NOMO-1 (cell line): Measurements from ENCODE around the gene CDK11B.

Experiments used
- DNase-seq, 2 experiments: peaks; one replicate each; lab custom pipeline; 2025; ENCODE audit not compliant: unreplicated experiment in 2 of 2; lab: John Stamatoyannopoulos, UW

CDK11B gene

GRCh38 chr1:1628754-1629429 is 29.9 kb downstream of the CDK11B start:
- no peak for DNase-seq

DNA sequence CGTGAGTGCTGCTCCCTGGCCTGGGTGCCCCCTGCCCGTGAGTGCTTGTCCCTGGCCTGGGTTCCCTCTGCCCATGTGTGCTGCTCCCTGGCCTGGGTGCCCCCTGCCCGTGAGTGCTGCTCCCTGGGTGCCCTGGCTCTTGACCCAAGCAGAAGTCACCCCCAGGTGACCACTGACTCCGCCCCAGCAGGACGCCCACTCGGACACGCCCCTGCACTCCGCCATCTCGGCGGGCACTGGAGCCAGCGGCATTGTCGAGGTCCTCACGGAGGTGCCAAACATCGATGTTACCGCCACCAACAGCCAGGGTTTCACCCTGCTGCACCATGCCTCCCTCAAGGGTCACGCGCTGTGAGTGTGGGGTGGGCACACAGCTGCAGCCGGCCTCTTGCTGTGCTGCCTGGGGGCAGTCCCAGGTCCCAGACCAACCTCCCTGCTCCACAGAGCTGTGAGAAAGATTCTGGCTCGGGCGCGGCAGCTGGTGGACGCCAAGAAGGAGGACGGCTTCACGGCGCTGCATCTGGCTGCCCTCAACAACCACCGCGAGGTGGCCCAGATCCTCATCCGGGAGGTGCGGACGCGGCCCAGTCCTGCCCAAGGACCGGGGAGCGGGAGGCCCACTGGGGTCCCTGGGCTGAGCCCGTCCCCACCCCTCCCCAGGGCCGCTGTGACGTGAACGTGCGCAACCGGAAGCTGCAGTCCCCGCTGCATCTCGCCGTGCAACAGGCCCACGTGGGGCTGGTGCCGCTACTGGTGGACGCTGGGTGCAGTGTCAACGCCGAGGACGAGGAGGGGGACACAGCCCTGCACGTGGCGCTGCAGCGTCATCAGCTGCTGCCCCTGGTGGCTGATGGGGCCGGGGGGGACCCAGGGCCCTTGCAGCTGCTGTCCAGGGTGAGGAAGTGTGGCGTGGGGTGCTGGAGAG is 30.7 kb downstream of the CDK11B start:
- DNase-seq, result no peak

GRCh38 chr1:1627261-1627828 is 31.5 kb downstream of the CDK11B start:
- no peak for DNase-seq

DNA sequence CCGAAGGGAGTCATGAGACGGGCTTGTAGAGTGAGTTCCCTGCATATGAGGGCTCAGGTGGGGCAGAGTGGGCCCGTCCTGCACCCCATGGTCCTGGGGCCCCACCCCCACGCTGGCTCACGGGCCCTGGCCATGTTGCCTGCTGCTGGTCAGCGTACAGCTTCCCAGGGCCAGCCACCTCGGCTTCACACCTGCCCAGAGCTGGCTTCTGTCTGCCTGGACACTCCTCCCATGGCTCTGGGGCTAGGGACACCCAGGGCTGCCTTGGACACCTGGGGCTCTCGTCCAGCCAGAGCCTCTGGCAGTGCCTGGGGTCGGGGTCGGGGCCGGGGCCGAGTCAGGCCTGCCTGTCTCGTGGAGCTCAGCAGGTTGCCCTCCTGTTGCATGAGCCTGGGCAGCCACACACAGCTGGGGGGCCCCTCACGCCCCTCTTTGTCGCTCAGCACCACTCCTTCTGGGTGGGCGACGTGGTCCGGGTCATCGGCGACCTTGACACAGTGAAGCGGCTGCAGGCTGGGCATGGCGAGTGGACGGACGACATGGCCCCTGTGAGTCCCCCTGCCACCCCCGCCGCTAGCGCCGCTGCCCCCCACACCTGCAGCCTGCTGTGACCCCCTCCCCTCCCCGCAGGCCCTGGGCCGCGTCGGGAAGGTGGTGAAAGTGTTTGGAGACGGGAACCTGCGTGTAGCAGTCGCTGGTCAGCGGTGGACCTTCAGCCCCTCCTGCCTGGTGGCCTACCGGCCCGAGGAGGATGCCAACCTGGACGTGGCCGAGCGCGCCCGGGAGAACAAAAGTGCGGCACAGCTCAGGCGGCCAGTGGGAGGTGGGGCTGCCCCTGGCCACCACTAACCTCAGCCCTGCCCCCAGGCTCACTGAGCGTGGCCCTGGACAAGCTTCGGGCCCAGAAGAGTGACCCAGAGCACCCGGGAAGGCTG is 32.3 kb downstream of the CDK11B start:
- DNase-seq, result no peak

- no peak for DNase-seq
Observed at GRCh38 chr1:1625824-1626206, 33.0 kb downstream of the CDK11B start.

- DNase-seq, result no peak
Observed at GRCh38 chr1:1625404-1625775, 33.4 kb downstream of the CDK11B start.

DNA sequence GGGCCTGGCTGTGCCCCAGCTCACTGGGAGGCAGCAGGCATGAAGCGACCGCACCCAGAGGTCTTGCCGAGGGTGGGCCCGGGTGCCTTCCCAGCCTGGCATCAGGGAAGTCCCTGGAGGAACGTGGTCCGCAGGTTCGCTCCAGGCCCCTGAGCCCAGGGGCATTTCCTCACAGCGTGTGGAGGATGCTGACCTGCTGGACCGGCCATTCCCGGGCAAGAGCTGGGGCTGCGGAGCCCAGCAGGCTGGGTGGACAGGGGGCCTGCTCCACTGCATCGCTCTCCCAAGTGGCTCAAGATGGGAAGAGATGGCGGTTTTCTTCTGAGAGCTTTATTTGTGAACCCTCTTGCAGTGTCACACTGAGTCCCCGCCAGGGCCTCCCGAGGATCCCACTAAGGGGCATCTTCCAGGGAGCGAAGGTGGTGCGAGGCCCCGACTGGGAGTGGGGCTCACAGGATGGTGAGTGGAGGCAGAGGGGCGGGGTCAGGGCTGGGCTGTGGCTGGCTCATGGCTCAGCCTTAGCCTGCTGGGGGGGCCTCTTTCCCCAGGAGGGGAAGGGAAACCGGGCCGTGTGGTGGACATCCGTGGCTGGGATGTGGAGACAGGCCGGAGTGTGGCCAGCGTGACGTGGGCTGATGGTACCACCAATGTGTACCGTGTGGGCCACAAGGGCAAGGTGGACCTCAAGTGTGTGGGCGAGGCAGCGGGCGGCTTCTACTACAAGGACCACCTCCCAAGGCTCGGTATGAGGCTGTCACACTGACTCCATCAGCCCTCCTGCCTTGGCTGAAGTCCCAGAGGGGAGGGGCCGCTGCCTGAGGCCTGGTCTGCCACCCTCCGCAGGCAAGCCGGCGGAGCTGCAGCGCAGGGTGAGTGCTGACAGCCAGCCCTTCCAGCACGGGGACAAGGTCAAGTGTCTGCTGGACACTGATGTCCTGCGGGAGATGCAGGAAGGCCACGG is 34.1 kb downstream of the CDK11B start:
- DNase-seq, result no peak

DNA sequence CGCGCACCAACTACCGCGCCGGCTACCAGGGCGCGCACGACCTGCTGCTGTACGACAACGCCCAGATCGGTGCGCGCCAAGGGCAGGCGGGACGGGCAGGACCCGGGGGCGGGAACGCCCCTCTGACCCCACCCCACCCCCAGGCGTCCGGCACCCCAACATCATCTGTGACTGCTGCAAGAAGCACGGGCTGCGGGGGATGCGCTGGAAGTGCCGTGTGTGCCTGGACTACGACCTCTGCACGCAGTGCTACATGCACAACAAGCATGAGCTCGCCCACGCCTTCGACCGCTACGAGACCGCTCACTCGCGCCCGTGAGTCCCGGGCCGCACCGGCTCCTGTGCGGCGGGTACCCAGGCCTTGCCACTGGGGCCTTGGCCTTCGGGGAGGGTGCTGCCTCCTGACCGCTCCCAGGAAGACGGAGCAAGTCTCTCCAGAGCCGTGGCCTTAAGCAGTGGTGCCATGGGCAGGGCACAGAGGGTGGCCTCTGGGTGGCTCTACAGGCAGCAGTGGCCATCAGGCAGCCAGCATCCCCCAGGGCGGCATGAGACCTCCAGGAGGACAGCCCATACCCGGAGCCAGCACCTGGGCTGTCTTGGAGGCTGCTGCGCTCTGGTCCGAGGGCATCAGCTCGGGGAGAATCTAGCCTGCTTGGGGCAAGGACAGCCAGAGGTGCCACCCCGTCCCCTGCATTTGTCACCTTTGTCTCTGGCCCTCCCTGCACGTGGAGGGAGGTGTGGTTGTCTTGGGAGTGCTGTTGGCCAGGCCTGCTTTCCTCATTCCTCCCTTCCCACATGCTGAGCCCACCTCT is 35.0 kb downstream of the CDK11B start:
- DNase-seq, result no peak

DNA sequence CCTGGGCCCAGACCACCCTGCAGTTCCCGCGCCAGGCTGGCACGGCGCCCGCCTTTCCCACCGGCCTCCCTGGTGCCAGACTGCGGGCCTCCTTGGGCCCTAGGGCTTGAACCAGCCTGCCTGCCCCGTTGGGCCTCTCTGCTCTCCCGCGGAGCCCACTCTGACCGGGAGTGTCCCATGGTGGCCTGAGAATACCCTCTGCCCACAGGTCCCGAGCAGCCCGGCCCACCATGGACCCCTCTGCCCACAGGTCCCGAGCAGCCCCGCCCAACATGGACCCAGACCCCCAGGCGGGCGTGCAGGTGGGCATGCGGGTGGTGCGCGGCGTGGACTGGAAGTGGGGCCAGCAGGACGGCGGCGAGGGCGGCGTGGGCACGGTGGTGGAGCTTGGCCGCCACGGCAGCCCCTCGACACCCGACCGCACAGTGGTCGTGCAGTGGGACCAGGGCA is 35.6 kb downstream of the CDK11B start:
- no peak for DNase-seq

- no peak for DNase-seq
Observed at GRCh38 chr1:1622788-1623094, 36.1 kb downstream of the CDK11B start.

GRCh38 chr1:1622010-1622787 is 36.6 kb downstream of the CDK11B start:
- no peak for DNase-seq

DNA sequence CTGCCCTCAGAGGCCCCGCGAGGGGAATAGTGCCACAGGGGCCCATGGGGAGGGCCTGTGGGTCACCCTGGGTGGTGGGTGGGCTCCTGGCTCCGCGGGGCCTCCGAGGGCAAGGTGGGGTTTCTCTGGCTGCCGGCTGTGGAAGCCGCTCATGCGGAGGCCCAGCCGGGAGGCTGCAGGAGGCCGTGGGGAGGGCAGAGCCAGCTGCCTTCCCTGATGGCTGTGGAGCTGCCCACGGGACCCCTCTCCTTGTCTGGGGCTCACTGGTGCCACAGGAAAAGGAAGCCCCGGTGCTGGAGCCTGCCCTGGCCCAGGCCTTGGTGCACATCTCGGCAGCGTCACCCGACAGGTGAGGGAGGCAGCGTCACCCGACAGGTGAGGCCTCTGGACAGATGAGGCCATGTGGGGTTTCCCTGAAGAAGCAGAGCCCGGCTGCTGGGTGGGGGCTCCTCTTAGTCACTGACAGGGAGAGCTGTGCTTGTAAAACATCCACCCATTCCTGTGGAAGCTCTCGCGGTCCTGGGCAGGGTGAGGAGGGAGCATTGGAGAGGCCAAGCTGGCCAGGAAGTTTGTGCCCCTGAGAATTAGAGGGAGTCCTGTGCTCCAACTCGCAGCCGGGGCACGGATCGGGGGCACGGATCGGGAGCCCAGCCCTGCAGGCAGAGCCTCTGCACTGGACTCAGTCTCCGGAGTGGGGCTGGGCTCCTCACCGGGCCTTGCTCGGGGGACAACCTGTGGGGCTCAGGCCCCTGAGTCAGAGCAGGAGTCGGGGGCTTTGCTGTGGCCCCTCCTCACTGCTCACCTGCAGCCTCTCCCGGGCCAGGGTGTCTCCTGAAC is 37.4 kb downstream of the CDK11B start:
- DNase-seq, result no peak

GRCh38 chr1:1620433-1621139 is 38.2 kb downstream of the CDK11B start:
- DNase-seq, result no peak

GRCh38 chr1:1619917-1620361 is 38.9 kb downstream of the CDK11B start:
- DNase-seq, result no peak

GRCh38 chr1:1618396-1619068 is 40.3 kb downstream of the CDK11B start:
- DNase-seq, result no peak

DNA sequence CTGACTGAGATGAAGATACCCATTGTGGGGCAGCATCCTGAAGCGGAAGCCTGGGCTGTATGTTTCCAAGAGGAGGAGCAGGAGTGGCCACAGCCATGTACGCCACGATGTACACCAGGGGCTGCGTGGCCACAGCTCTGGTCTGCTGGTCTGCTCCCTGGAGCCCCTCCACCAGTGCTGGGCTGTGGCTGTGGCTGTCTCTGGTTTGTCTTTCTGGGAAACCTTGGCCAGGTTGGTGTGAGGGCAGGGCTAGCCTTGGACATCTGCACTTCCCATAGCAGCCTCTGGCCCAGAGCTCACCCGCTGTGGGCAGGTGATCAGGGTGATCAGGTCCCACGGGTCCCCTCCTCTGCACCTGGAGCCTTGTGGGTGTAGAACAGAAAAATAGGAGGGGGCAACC is 40.9 kb downstream of the CDK11B start:
- DNase-seq, result no peak
